NK-92 (cell line): ENCODE results near the gene MAG.

Experiments
- DNase-seq: peaks from one replicate; lab custom pipeline; 2025; ENCODE audit not compliant: unreplicated experiment; lab: John Stamatoyannopoulos, UW

The MAG gene

DNA sequence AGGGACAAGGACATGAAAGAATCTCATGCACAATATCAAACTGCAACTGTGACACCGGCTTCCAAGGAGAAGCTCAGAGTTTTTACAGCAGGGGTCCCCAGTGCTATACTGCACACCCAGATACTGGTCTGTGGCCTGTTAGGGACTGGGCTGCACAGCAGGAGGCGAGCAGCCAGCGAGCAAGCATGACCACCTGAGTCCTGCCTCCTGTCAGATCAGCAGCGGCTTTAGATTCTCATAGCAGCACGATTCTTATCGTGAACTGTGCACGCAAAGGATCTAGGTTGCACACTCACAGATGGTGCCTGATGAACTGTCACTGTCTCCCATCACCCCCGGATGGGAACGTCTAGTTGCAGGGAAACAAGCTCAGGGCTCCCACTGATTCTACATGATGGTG is 23.9 kb downstream of the MAG start:
- DNase-seq: no peak

DNA sequence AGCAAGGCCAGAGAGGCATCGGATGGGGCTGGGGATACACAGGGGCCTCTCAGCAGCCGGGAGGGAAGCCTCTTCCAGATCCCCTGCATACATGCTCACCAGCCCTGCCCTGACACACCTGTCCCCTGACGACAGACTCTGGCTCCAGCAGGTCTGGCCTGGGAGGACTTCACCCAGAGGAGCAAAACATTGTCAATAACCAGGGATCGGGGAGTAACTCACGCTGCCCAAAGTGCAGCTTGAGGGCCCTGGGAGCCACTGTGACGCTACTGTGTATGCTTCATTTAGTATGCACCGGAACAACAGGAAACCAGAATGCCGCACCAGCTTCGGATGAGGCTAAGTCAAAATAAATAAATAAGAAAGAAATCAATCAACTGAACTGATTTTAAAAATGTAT is 24.6 kb downstream of the MAG start:
- DNase-seq: no peak

DNA sequence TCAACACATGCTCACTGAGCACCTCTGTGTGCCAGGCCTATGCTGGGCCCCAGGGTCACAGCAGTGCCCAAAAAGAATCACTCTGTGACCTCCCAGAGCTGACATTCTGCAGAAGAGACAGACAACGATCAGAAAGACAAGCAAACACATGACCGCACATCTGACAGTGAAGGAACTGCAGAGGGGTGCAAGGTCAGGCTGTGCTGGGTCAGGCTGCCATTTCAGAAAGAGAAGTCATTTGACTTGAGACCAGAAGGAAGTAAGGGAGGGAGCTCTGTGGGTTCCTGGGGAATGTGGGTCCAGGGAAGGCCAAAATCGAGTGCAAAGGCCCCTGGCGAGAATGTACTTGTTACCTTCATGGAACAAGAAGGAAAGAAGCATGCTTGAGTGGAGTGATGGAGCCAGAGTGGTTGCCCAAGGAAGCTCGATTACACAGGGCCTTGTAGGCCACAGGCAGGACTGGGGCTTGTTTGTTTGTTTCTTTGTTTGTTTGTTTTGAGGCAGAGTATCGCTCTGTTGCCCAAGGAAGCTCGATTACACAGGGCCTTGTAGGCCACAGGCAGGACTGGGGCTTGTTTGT is 25.6 kb downstream of the MAG start:
- DNase-seq: no peak

DNA sequence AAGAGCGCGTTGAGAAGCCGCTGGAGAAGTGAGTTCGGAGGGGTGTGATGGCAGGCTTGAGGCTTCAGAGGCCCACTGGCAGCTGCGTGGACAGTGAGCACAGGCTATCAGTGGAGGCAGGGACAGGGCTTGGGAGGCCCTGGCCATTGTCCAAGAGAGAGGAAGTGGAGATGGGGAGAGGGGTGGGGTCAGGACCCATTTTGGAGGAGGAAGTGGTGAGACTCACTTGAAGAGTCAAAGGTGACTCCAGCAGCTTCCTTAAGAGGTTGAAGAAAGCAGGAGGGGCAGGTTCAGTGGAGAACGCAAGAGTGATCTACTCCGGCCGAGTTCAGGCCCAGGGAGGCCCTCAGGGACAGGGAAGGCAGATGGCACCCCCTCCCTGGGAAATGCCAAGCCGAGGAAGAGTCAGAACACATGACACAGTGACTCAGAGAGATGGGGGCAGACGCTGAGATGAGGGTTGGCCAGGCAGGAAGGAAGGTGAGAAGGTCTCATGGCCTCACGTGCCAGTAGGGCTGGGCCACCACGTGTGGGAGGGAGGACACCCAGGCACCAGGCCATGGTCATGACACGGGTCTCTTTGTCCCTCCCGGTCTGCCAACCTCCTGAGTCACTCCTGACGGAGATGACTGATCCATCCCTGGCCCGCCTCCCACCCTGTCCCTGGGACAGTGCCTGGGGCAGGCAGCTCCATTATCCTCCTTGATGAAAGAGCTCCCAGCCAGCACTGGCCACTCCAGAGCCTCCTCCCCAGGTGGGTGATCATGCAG is 26.9 kb downstream of the MAG start:
- no peak for DNase-seq

DNA sequence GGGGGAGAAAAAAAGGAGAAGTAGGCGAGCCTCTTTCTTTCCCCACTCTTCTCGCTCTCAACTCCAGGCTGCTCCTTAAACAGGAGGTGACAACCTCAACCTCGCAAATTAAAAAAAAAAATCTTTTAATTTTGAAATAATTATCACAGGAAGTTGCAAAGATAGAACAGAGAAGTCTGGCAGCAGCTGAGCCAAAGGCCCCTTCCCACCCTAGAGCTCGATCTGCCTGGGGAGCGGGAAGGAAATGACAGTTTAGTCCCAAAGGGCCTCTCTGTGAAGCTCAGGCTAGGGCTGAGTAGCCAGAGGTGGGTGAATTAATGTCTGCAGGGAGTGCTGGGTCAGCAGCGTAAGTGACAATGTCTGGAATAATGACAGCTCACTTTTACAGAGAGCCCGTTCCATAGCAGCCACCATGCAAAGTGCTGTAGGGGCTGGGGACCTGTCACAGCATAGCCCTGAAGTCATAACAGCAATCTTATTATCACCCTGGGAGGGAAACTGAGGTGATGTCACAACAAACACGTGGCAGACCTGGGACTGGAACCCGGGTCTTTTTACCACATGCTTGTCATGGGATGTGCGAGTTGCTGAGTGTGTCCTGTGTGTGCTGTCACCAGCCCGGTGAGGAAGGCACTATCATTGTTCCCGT is 28.2 kb downstream of the MAG start:
- DNase-seq: no peak

DNA sequence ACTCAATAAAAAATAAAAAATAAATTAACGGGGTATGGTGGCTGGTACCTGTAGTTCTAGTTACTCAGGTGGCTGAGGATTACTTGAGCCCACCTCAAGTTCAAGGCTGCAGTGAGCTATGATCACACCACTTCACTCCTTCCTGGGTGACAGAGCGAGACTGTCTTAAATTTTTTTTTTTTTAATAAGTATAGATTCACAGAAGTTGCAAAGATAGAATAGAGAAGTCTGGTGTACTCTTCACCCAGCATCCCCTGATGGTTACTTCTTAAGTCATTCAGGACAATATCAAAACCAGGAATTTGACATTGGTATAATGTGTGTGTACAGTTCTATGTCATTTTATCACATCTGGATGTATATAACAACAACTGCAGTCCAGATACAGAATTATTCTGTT is 29.3 kb downstream of the MAG start:
- no peak for DNase-seq

DNA sequence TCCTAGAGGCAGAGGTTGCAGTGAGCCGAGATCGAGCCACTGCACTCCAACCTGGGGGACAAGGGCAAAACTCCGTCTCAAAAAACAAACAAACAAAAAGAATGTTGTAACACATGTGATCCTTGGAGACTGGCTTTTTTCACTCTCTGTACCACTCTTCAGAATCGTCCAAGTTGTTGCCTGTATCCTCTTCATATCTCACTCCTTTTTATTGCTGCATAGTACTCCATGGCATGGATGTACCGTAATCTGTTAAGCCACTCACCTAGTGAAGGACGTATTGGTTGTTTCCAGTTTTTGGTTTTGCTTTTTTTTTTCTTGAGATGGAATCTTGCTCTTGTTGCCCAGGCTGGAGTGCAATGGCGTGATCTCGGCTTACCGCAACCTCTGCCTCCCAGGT is 30.1 kb downstream of the MAG start:
- DNase-seq: no peak

DNA sequence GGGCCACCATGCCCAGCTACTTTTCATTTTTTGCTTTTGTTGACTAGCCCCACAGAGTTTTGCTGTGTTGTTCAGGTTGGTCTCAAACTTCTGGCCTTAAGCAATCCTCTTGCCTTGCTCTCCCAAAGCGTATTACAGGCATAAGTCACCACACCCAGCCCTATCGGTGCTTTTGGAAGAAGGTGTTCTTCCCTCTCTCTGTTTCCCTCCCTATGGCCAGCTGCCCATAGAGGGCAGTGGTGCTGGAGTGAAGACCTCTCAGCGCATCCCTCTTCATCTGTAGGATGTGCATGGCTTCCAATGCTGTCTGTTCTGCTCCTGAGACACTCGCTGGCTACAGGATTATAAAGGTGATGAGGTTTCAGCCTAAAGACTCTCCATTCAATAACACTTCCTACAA is 35.7 kb downstream of the MAG start:
- DNase-seq: no peak

DNA sequence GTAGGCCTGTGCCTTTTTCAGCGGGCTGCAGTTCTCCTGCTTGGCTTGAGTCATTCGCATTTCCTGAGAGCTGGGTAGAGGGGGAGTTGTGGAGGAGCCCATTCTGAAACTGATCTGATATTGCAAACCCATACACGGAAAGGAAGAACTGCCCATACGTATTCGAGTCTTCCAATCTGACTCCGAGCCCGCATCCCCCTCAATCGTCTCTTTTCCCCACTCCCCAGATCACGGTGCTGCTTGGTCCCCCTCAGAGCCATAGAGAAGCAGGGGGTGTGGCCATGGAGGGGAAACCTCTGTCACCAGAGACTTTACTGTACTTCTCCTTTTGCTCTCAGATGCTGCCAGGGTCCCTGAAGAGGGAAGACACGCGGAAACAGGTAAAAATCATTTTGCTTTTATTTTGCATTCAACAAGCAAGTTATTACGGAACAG is 36.9 kb downstream of the MAG start, which contains the start of gene CD22:
Gene CD22, plus strand, starts transcription at position 337 of the 435 bp plus-strand sequence. CDS start 2,854 bp downstream, outside the sequence.
- DNase-seq: no peak

DNA sequence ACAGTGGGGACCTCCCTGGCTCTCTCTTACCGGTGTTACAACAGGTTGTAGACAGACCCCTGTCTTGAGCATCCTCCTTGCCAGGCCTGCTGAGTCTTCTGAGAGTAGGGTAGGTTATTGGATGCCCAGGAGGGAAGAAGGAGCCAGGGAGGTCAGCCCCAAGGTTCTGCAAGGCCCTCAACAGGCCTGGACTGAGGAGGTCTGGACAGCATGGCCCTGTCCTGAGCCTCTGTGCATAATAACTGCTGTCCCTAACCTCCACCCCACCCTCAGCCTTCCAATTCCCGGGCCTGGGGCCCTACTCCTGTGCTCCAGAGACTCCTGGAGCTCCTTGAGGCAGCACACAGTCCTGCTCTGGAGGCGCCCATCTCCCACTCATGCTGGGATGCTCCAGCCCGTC is 37.4 kb downstream of the MAG start:
- no peak for DNase-seq

DNA sequence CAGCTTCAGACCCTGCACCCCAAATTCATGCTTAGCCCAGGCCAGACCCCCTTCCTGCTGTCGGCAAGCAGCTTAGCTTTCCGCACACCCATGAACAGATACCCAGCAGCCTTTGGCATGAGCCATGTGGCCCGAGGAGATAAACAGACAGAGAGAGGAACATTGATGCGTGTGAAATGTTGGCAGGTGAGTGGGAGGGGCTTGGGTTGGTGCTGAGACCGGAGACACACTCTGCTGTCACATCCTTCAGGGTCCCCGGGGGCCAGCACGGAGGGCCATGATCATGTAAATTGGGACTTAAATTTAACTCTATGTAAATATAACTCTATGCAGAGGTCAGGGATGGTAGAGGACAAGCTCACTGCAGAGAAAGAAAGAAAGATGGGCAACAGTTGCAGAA is 38.5 kb downstream of the MAG start:
- DNase-seq: no peak

DNA sequence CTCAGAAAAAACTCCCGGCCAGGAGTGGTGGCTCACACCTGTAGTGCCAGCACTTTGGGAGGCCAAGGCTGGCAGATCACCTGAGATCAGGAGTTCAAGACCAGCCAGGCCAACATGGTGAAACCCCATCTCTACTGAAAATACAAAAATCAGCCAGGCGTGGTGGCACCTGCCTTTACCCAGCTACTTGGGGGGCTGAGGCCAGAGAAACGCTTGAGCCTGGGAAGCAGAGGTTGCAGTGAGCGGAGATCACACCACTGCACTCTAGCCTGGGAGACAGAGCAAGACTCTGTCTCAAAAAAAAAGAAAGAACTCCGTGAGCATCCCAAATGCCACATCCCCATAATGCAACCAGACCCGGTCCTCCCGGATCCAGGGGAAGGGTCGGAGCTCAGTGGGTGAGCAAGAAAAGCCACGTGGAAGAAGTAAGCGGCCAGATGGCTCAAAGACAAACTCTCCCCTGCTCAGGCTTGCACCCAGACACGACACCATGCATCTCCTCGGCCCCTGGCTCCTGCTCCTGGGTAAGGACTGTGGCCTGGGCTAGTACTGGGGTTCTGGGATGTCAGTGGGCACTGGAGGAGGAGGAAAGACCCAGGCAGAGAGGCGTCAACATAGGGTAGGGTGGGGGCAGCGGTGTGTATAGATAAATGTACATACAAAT is 39.7 kb downstream of the MAG start:
- DNase-seq: no peak

DNA sequence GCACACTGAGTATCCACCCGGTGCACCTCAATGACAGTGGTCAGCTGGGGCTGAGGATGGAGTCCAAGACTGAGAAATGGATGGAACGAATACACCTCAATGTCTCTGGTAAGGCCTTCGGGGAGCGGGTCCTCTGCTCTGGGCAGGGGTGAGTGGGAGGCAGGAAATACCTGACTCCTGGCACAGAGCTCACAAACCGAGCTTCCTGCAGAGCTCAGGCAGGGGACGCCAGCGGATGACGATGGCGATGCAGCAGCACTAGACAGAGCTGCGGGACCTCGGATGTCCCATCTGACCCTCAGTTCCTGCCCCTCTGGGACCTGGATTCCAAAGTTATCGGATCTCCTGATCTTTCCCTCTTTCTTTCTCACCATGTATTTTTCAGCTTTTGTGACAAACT is 40.9 kb downstream of the MAG start:
- no peak for DNase-seq

DNA sequence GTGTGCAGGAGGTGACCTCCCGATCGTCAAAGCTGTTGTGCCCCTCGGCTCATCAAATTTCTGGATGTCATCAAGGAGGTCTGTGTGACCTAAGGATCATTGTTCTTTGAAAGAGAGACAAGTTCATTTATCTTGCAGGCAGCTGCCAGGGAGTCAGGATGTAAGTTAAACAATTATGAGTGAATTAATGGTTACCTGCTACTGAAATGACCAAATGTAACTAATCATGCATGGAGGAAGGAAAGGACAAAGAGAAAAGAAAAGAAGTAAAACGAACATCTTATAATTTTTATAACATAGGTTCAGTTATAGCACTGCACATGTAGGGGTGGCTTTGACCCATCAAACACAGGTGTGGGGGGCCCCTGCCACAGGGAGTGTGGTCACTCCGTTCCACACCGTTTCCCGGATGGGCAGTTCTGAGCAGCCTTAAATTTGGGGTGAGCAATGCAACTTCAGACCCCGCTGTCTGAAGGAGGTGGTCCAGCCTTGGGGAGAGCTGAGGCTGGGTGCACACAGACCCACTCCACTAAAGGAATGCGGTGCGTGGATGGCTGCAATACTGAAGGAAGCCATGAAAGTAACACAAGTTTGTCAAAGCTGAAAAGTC is 42.3 kb downstream of the MAG start:
- DNase-seq: no peak

DNA sequence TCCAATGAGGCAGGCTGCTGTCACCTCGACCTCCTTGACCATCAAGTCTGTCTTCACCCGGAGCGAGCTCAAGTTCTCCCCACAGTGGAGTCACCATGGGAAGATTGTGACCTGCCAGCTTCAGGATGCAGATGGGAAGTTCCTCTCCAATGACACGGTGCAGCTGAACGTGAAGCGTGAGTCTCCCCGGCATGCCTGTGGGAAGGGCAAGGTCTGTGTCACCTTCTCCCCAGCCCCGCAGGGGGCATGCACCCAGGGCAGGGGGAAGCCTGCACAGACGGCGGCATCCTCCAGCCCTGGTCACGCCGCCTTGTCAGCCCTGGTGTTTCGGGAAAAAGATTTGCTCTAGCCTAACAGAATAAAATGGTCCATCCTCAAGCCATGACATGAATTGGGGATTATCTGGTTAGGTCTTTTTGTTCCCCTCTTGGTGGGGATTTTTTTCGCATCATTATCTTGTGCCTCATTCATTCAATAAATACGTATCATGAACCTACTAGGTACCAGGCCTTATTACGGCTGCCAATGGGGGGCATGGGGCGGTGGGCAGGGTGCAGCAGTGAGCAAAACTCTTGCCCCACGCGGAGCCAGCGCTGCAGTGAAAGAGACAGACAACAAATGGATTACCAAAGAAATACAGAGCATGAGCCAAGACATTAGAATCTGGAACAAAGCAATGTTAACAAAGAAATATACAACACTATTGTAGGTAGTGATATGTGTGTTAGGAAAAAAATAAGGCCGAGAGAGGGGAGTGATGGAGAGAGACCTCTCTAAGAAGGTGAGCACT is 44.4 kb downstream of the MAG start:
- no peak for DNase-seq

DNA sequence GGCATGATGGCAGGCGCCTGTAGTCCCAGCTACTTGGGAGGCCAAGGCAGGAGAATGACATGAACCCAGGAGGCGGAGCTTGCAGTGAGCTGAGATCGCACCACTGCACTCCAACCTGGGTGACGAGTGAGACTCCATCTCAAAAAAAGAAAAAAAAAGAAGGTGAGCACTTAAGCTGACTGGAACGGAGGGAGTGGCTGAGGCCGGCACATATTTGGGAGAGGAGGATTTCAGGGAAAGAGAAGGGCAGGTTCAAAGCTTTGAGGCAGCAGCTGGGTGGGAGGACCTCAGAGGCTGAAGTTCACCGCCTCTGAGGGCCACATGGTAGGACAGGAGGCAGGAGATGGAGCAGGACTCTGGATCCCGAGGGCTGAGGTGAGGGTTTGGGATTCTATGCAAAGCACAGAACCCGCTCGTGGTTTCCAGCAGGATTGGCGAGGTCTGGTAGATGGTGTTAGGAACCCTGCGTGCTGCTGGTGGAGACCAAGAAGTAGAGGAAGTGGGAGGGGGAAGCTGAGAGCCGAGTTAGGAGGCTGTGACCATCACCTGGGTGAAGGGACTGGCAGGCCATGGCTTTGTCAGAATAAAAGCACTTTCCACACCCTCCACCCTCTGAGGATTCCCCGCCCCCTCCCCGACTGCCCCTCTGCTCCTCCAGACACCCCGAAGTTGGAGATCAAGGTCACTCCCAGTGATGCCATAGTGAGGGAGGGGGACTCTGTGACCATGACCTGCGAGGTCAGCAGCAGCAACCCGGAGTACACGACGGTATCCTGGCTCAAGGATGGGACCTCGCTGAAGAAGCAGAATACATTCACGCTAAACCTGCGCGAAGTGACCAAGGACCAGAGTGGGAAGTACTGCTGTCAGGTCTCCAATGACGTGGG is 45.4 kb downstream of the MAG start:
- no peak for DNase-seq

DNA sequence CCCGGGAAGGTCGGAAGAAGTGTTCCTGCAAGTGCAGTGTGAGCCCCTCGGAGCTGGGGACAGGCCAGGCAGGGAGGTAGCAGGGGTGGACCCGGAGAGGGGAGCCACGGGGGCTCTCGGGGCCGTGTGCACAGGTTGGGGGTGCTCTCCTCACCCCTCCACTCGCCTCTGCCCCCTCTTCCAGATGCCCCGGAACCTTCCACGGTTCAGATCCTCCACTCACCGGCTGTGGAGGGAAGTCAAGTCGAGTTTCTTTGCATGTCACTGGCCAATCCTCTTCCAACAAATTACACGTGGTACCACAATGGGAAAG is 46.0 kb downstream of the MAG start:
- no peak for DNase-seq

DNA sequence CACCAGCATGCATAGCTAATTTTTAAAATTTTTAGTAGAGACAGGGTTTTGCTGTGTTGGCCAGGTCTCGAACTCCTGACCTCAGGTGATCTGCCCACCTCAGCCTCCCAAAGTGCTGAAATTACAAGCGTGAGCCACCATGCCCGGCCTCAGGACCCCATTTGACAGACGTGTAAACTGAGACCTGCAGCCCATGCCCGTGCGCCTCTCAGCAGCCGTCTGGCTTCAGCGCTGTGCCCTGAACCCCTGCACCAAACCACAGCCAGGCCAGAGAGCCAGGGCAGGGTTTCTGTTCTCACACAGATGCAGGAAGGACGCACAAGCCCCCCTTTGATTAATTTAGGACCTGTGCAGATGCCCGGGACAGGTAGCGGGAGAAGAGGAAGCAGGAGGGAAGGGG is 48.5 kb downstream of the MAG start:
- no peak for DNase-seq

DNA sequence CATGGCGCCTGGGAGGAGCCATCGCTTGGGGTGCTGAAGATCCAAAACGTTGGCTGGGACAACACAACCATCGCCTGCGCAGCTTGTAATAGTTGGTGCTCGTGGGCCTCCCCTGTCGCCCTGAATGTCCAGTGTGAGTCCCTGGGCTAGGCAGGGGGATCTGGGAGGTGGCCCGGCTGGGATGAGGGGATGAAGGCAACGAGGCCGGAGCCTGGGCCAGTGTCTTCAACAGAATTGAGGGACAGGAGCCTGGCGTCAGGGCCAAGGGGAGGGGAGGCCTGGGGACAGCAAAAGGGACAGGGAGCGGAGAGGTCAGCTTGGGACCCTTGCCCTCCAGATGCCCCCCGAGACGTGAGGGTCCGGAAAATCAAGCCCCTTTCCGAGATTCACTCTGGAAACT is 49.0 kb downstream of the MAG start:
- no peak for DNase-seq
